Measurements from ENCODE around the gene TEKTIP1.

The TEKTIP1 gene

GRCh38 chr19:3526507-3527237 is 12.3 kb upstream of the TEKTIP1 start:
- no peak for TF ChIP-seq REST (IDR thresholded peaks at IDR 0.05; ENCODE audit: insufficient read depth in 1 of 2, low read depth in 2 of 2, low read length in 2 of 2)

GRCh38 chr19:3527238-3527910 is 11.6 kb upstream of the TEKTIP1 start:
- no peak for TF ChIP-seq REST (IDR thresholded peaks at IDR 0.05; ENCODE audit: insufficient read depth in 1 of 2, low read depth in 2 of 2, low read length in 2 of 2)
- no peak for TF ChIP-seq POLR2AphosphoS5 (IDR thresholded peaks at IDR 0.05; ENCODE audit: low read depth, low read length)
- TF ChIP-seq TAF1 (IDR thresholded peaks at IDR 0.05; ENCODE audit: borderline replicate concordance, insufficient read depth, low read length): no peak
- no peak for TF ChIP-seq FOXP2 (optimal IDR thresholded peaks at IDR 0.05; ENCODE audit: borderline replicate concordance, extremely low read depth, extremely low read length, insufficient read depth)
- TF ChIP-seq SIN3A (IDR thresholded peaks at IDR 0.05; ENCODE audit: borderline replicate concordance, insufficient read depth, low read length): no peak

GRCh38 chr19:3528080-3528479 is 10.9 kb upstream of the TEKTIP1 start:
- TF ChIP-seq POLR2AphosphoS5 (IDR thresholded peaks at IDR 0.05; ENCODE audit: low read depth, low read length): no peak
- TF ChIP-seq SIN3A (IDR thresholded peaks at IDR 0.05; ENCODE audit: borderline replicate concordance, insufficient read depth, low read length): no peak
- no peak for TF ChIP-seq FOXP2 (optimal IDR thresholded peaks at IDR 0.05; ENCODE audit: borderline replicate concordance, extremely low read depth, extremely low read length, insufficient read depth)
- no peak for TF ChIP-seq TAF1 (IDR thresholded peaks at IDR 0.05; ENCODE audit: borderline replicate concordance, insufficient read depth, low read length)
- no peak for TF ChIP-seq REST (IDR thresholded peaks at IDR 0.05; ENCODE audit: insufficient read depth in 1 of 2, low read depth in 2 of 2, low read length in 2 of 2)

GRCh38 chr19:3528539-3529211 is 10.3 kb upstream of the TEKTIP1 start:
- no peak for TF ChIP-seq FOXP2 (optimal IDR thresholded peaks at IDR 0.05; ENCODE audit: borderline replicate concordance, extremely low read depth, extremely low read length, insufficient read depth)

- TF ChIP-seq FOXP2 (optimal IDR thresholded peaks at IDR 0.05; ENCODE audit: borderline replicate concordance, extremely low read depth, extremely low read length, insufficient read depth): no peak
- TF ChIP-seq REST (IDR thresholded peaks at IDR 0.05; ENCODE audit: insufficient read depth in 1 of 2, low read depth in 2 of 2, low read length in 2 of 2): no peak
- TF ChIP-seq TAF1 (IDR thresholded peaks at IDR 0.05; ENCODE audit: borderline replicate concordance, insufficient read depth, low read length): no peak
- no peak for TF ChIP-seq SIN3A (IDR thresholded peaks at IDR 0.05; ENCODE audit: borderline replicate concordance, insufficient read depth, low read length)
- TF ChIP-seq POLR2AphosphoS5 (IDR thresholded peaks at IDR 0.05; ENCODE audit: low read depth, low read length): no peak
These were observed 8.6 kb upstream of the TEKTIP1 start for GRCh38 chr19:3530389-3530788.

All from PFSK-1 (cell line).